HEK293T (cell line): ENCODE results near the gene BMP2K.

Experiments used
- CTCF ChIA-PET: fragments of 350-600 bp; formaldehyde crosslinking; extraction: SDS; loops from one replicate; lab custom pipeline; 2021; ENCODE audit warnings: antibody characterized with exemption, inconsistent platforms; lab: Yijun Ruan, JAX
- POLR2A ChIA-PET: fragments of 350-600 bp; formaldehyde crosslinking; extraction: SDS; loops from one replicate; lab custom pipeline; 2020; ENCODE audit warnings: antibody characterized with exemption, inconsistent platforms; lab: Yijun Ruan, JAX
- DNase-seq: peaks from one replicate; pipeline ENCODE4 v3.0.0; 2012; ENCODE audit warnings: mixed read lengths; ENCODE audit errors: extremely low spot score
- ARNT ChIP-seq: fragments of 450-650 bp; IDR thresholded peaks from 2 replicates; pipeline ENCODE4 v1.6.1; 2017; ENCODE audit warnings: mild to moderate bottlenecking
- BHLHE40 ChIP-seq: fragments of 450-650 bp; IDR thresholded peaks from 2 replicates; pipeline ENCODE4 v1.6.1; 2016; ENCODE audit warnings: mild to moderate bottlenecking, moderate library complexity, borderline replicate concordance
- CTBP1 ChIP-seq: fragments of 450-650 bp; IDR thresholded peaks from 2 replicates; pipeline ENCODE4 v1.6.1; 2016; ENCODE audit warnings: borderline replicate concordance
- ELF4 ChIP-seq: fragments of 450-650 bp; IDR thresholded peaks from 2 replicates; pipeline ENCODE4 v1.6.1; 2017; ENCODE audit warnings: antibody characterized with exemption
- FOXA1 ChIP-seq: fragments of 450-650 bp; IDR thresholded peaks from 2 replicates; pipeline ENCODE4 v1.6.1; 2016; ENCODE audit warnings: mild to moderate bottlenecking
- FOXK2 ChIP-seq: fragments of 450-650 bp; IDR thresholded peaks from 2 replicates; pipeline ENCODE4 v1.6.1; 2016; ENCODE audit warnings: mild to moderate bottlenecking
- FOXM1 ChIP-seq: fragments of 450-650 bp; IDR thresholded peaks from 2 replicates; pipeline ENCODE4 v1.6.1; 2017; ENCODE audit warnings: mild to moderate bottlenecking, borderline replicate concordance
- HDGF ChIP-seq: fragments of 450-650 bp; IDR thresholded peaks from 2 replicates; pipeline ENCODE4 v1.6.1; 2017; ENCODE audit warnings: antibody characterized with exemption, borderline replicate concordance
- L3MBTL2 ChIP-seq: fragments of 450-650 bp; conservative IDR thresholded peaks from 2 replicates; pipeline ENCODE4 v1.6.1; 2016; ENCODE audit warnings: mild to moderate bottlenecking
- LEF1 ChIP-seq: fragments of 450-650 bp; IDR thresholded peaks from 2 replicates; pipeline ENCODE4 v1.6.1; 2017; ENCODE audit warnings: mild to moderate bottlenecking, borderline replicate concordance
- NFRKB ChIP-seq: fragments of 450-650 bp; IDR thresholded peaks from 2 replicates; pipeline ENCODE4 v1.6.1; 2016; ENCODE audit warnings: mild to moderate bottlenecking, moderate library complexity
- SP1 ChIP-seq: fragments of 450-650 bp; IDR thresholded peaks from 2 replicates; pipeline ENCODE4 v1.6.1; 2017
- SUZ12 ChIP-seq: fragments of 450-650 bp; IDR thresholded peaks from 2 replicates; pipeline ENCODE4 v1.6.1; 2016; ENCODE audit warnings: mild to moderate bottlenecking
- TARDBP ChIP-seq: fragments of 450-650 bp; IDR thresholded peaks from 2 replicates; pipeline ENCODE4 v1.6.1; 2016
- ZNF384 ChIP-seq: fragments of 450-650 bp; IDR thresholded peaks from 2 replicates; pipeline ENCODE4 v1.6.1; 2016
- TF ChIP-seq, protein P1 (sequence below): fragments of 450-650 bp; IDR thresholded peaks from 2 replicates; pipeline ENCODE4 v1.6.1; 2016

BMP2K gene

DNA sequence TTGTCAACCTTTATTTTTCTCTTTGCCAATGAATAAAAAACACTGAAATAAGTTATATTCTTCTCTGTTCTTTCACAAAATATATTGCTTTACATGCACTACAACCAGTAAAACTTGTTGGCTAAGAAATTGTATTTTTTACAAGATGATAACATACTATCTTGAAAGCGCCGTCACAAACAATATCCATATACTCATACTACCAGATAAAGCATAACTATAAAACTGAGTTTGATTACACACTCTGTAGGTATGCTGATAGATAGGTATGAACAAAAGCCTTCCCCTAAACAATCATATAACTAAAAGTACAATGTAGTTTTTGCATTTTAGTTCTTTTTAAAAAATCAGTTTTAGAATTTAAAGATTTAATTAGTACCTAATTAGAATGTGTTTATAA, 13.6 kb upstream of the BMP2K start:
- ChIA-PET CTCF (interaction anchor here (0.5 kb wide), 1 partner anchor 672 kb away, joined by 3 read pairs; no protein-coding TSS in a partner anchor), POLR2A (no interaction called here)
- TF ChIP-seq ELF4 (no peak), FOXM1 (no peak), LEF1 (no peak), NFRKB (no peak), SP1 (no peak), FOXA1 (no peak), BHLHE40 (no peak), ZNF384 (no peak), L3MBTL2 (no peak), ARNT (no peak), FOXK2 (no peak), SUZ12 (no peak), CTBP1 (no peak), TARDBP (no peak)
- TF ChIP-seq, protein P1, sequence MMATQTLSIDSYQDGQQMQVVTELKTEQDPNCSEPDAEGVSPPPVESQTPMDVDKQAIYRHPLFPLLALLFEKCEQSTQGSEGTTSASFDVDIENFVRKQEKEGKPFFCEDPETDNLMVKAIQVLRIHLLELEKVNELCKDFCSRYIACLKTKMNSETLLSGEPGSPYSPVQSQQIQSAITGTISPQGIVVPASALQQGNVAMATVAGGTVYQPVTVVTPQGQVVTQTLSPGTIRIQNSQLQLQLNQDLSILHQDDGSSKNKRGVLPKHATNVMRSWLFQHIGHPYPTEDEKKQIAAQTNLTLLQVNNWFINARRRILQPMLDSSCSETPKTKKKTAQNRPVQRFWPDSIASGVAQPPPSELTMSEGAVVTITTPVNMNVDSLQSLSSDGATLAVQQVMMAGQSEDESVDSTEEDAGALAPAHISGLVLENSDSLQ = no peak
- DNase-seq = no peak

DNA sequence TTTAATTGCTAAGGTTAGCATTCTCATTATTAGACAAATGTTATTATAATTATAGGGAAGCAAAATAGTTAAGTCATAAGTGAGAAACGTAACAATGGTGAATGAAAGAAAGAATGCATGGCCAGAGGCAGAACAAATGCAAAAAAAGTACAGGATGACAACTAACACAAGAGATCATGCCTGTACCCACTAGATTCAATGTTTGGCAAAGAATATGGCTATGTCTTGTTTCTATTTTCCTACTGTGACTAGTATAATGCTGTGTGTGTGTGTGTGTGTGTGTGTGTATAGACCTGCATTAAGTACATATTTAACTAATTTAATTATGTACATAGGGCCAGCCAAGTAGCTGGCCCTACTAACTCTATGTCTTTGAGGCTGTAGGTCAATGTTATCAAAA, 12.9 kb upstream of the BMP2K start:
- POLR2A ChIA-PET = no interaction called here
- TF ChIP-seq LEF1 (no peak), FOXK2 (no peak), ZNF384 (no peak), FOXA1 (no peak), NFRKB (no peak), FOXM1 (no peak)
- TF ChIP-seq, protein P1 = no peak
- no peak for DNase-seq
- CTCF ChIA-PET = no interaction called here

DNA sequence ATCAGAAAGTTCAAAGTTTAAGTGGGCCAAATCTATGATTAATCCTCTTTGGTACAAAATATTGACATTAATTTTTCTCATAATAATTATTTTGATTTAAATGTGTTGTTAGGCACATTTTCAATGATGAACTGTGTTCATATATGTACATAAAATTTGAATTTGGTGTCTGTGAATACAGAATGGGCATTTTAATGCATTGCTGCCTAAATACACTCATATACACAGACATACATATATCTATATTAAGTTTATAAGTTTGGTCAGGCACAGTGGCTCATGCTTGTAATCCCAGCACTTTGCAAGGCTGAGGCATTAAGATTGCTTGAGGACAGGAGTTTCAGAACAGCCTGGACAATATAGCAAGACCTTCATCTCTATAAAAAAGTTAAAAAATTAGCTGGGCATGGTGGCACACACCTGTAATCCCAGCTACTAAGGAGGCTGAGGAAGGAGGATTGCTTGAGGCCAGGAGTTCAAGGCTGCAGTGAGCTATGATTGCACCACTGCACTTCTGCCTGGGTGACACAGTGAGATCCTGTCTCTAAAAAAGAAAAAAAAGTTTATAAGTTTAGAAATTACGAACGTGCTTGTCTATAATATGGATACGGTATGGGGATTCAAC, 12.3 kb upstream of the BMP2K start:
- DNase-seq = no peak
- ChIA-PET POLR2A (no interaction called here), CTCF (no interaction called here)
- TF ChIP-seq CTBP1 (no peak), SP1 (no peak), FOXK2 (no peak), FOXA1 (no peak), SUZ12 (no peak)

DNA sequence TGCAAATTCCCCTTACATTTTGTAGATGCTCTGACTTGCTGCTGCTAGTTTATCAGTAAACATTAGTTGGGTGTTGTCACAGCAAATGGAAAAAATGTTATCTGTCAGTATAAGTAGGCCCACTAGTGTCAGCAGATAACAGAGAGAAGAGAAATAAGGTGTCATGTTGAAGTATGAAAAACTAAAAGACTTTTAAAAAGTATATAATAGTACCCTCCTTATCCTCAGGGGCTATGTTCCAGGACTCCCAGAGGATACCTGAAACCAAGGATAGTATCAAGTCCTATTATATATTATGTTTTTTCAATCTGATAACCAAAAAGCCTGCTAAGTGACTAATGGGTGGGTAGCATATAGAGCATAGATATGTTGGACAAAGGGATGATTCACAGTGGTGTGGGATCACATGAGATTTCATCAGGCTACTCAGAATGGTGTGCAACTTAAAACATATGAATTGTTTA, 11.6 kb upstream of the BMP2K start:
- DNase-seq = no peak
- CTCF ChIA-PET = no interaction called here
- TF ChIP-seq L3MBTL2 = no peak
- no peak for TF ChIP-seq LEF1
- no peak for TF ChIP-seq ZNF384
- no peak for TF ChIP-seq ARNT
- TF ChIP-seq FOXK2 = no peak
- no peak for TF ChIP-seq FOXM1
- TF ChIP-seq NFRKB = no peak
- POLR2A ChIA-PET = no interaction called here

DNA sequence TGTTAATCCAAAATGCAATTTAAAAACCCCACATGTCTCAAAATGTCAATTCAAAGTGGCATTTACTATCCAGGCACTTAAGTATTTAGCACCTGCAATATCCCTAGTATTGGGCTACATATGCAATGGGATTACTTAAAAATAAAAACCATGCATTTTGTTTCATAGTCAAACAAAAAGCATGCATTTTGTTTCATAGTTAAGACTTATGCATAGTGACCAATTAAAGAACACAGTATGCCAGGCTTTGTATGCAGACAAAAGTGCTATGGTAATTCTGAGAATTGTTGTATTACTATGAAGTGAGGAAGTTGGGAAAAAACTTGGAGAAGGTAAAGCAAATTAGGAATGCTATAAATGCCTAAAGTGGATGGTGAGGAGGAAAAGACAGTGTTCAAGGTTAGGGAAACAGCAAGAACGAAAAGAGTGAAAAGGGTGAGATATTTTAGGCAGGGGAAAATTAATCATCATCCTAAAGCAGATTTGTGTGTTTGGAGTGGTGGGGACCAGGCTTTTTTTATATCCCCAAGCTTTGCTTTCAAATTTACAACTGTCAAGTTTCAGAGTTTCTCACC, 10.6 kb upstream of the BMP2K start:
- ChIA-PET POLR2A (interaction anchor here (0.7 kb wide), 1 partner anchor 9 kb away, joined by 3 read pairs; no protein-coding TSS in a partner anchor), CTCF (no interaction called here)
- DNase-seq = no peak
- TF ChIP-seq FOXA1 = no peak
- no peak for TF ChIP-seq TARDBP
- no peak for TF ChIP-seq ZNF384
- no peak for TF ChIP-seq ARNT

- TF ChIP-seq FOXK2 = no peak
- no peak for TF ChIP-seq L3MBTL2
- no peak for TF ChIP-seq SUZ12
- no peak for TF ChIP-seq HDGF
- ChIA-PET POLR2A (interaction anchor here (0.7 kb wide), 1 partner anchor 8 kb away, joined by 3 read pairs; no protein-coding TSS in a partner anchor), CTCF (no interaction called here)
- DNase-seq = no peak
Observed at GRCh38 chr4:78766026-78766425, 10.1 kb upstream of the BMP2K start.

- ChIA-PET CTCF (no interaction called here), POLR2A (no interaction called here)
- no peak for DNase-seq
- TF ChIP-seq LEF1 (no peak), FOXK2 (no peak), NFRKB (no peak), CTBP1 (no peak), ELF4 (no peak), BHLHE40 (no peak), SUZ12 (no peak), TARDBP (no peak), FOXM1 (no peak), SP1 (no peak), FOXA1 (no peak), HDGF (no peak), ARNT (no peak), L3MBTL2 (no peak), ZNF384 (no peak)
- TF ChIP-seq, protein P1 = no peak
Observed at GRCh38 chr4:78766650-78767049, 9.5 kb upstream of the BMP2K start.
